GM13977 (cell line): ENCODE data around the gene RGS19.

ENCODE experiments used
- DNase-seq: peaks from one replicate; pipeline ENCODE4 v3.0.0; 2012; ENCODE audit warnings: low spot score
- in situ Hi-C: fragments of 300-500 bp; cut with MboI; formaldehyde crosslinking; loops from one replicate; pipeline ENCODE4 v1.12.0; 2022; ENCODE audit warnings: low sequenced_read_pairs, low pct_unique_long_range_greater_than_20kb, mixed read lengths, inconsistent platforms; ENCODE audit not compliant: unreplicated experiment
- TF ChIP-seq, protein P1 (sequence below): IDR thresholded peaks from 2 replicates; pipeline ENCODE4 v1.5.1; 2012; ENCODE audit warnings: mild to moderate bottlenecking, control low read depth; ENCODE audit not compliant: insufficient read depth; ENCODE audit errors: extremely low read depth, missing control alignments

Gene RGS19

DNA sequence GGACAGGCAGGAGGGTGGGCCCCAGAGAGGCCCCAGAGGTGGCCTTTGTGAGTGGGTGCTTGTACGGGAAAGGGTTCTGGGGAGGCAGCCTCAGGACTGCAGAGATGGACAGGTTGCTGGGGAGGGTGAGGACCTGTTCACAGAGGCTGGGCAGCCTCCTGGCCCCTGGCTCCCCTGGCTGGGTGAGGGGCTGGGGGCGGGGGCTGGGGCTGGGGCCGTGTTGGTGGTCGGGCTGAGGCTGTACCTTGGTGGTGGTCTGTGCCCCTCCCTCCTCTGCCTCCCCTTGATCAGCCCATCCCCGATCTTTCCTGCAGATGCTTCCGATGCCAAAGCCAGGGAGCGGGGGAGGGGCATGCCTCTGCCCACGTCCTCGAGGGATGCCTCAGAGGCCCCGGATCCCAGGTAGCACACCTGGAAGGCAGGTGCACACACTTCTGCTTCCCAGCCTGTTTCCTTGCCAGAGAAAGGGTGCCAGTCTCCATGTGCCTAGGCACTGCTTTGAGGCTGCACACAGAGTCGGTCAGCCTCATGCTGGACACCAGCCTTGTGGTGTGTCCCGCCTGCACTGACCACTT lies 11.5 kb downstream of the RGS19 start:
- TF ChIP-seq, protein P1, sequence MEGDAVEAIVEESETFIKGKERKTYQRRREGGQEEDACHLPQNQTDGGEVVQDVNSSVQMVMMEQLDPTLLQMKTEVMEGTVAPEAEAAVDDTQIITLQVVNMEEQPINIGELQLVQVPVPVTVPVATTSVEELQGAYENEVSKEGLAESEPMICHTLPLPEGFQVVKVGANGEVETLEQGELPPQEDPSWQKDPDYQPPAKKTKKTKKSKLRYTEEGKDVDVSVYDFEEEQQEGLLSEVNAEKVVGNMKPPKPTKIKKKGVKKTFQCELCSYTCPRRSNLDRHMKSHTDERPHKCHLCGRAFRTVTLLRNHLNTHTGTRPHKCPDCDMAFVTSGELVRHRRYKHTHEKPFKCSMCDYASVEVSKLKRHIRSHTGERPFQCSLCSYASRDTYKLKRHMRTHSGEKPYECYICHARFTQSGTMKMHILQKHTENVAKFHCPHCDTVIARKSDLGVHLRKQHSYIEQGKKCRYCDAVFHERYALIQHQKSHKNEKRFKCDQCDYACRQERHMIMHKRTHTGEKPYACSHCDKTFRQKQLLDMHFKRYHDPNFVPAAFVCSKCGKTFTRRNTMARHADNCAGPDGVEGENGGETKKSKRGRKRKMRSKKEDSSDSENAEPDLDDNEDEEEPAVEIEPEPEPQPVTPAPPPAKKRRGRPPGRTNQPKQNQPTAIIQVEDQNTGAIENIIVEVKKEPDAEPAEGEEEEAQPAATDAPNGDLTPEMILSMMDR: no peak
- DNase-seq: no peak
- in situ Hi-C loops: no loop called here

DNA sequence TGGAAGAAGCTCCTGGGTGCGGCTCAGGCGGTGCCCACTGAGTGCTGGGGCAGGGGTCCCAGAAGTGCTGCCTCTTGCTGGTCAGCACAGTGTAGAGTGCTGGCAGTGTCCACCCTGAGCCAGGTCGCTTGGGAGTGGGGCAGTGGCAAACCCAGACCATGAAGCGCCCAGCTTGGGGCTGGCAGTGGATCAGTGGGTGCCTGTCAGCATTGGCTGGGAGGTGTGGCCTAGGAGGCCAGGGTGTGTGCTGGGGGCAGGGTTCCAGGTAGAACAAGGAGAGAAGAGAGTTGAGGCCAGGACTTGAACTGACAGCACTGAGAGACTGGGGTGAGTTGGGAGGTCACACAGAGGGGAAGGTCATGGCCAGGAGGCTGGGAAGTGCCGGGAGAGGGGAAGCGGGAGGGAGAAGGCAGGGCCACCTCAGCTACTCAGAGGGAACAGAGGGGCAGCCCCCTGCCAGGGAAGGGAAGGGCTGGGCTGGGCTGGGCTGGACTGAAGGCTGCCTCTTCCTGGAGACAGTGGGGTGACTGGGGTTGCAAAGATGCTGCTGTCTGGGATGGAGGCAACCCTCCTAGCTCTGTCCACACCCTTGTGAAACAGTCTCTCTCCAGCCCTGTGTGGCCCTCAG lies 12.2 kb downstream of the RGS19 start:
- DNase-seq: no peak
- TF ChIP-seq, protein P1: no peak
- in situ Hi-C loops: no loop called here

DNA sequence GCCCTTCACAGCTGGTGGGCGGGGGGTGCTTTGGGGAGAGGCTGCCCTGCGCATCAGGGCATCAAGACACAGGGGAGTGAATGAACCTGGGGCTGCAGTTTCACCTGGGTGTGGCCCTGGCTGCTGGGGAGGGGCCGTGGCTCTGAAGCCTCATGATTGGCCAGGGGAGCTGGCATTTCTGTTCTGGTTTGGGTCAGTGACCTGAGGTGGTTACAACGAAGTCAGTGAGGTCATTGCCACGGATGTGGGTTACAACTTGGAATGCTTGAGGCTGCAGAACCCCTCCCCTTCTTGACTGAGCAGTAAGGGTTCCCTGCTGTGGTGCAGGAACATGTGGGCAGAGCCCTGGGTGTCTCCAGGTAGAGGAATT lies 13.4 kb downstream of the RGS19 start:
- in situ Hi-C loops: no loop called here
- DNase-seq: peak; percentile 83
- TF ChIP-seq, protein P1: no peak

DNA sequence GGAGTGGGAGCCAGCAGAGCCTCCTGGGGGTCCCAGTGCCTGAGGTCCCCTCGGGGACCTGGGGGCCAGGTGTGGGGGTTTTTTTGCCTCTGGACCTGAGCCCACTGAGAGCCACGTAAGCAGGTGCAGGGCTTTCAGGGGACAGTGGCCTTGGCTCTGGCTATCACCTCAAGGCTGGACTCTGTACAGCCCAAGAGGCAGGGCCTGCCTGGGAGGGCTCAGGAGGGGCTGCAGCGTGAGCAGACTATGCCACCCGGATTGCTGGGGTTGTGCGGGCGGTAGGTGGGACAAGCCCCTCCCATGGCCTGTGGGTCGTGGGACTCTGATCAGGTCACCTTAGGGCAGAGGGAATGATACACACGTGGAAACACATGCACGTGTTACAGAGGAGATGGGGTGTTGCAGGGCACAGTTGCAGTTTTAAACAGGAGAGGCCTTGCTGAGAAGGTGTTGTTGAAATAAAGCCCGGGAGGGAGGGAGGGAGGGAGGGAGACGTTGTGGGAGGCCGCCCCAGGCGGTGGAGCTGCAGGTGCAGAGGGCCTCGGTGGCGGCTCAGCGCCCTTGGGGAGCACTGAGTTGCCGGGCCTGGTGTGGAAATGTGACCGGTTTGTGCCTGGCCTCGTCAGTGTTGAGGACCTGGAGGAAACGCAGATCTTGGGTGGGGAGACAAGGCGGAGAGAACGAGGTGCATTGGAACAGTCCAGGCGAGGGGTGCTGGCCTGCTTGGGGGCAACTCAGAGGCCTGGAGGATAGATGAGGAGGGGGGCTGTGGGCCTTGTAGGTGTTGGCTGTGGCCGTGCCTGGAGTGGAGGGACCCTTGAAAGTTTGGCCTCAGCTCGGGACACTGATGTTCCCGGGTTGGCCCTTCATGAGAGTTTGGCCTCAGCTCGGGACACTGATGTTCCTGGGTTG lies 14.0 kb downstream of the RGS19 start:
- in situ Hi-C loops: no loop called here
- TF ChIP-seq, protein P1: no peak
- no peak for DNase-seq

DNA sequence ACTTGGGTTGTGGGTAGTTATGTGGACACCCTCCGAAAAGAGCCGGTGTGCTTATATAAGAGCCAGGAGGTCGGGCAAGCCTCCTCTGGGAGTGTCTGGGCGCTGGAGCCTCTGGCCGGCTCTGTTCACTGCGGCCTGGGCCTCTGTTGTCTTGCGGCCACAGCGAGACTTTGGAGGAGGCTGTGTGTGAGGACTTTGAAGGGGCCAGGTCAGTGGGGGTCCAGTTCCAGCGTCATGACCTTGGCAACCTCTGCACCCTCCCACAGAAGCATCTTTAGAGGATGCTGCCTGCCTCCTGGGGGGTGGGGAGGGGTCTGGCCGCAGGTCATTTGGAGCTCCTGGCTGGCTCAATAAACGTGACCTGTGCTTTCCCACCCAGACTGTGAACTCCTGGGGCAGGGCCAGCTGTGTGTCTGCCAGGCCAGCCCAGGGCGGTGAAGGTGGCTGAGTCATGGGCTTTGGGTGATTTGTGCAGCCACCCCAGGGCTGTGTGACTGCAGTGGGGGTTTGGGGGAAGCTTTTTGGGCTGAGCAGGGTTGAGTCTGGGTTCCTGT lies 15.1 kb downstream of the RGS19 start:
- TF ChIP-seq, protein P1: no peak
- in situ Hi-C loops: no loop called here
- DNase-seq: no peak

DNA sequence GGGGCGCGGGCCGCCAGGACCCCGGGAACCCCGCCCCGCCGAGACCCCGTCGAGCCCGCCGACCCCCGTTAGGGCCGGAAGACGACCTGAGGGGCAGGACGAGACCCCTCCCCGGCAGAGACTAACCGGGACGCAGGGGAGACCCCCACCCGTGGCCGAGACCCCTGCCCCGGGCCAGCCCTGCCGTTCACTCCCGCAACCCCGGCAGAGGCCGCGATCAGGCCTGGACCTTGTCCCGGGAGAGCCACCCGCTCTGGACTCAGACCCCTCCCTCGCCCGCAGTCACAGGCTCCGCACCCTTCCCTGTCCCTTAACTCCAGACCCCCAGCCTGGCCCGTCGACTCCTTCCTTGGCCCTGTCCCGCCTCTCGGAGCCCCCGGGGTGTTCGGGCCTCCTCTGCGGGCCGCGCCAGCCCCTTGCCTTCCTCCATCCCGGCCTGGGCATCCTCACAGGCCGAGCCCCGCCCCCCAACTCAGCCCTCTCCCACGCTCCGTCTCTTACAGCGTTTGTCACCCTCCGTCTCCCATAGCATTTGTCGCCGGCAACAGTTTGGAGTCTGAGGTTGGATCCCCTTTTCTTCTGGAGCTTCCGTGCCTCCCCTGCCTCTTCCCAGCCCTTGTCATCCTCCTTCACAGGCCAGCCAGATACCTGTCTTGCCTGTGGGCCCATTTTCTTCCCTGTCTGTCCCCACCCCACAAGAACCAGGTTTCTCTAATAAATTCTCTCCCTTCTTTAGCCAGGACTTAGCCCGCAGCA lies 15.8 kb downstream of the RGS19 start:
- TF ChIP-seq, protein P1: no peak
- in situ Hi-C loops: no loop called here
- no peak for DNase-seq
